ENCODE results near the gene CSTPP1. TPM values are rescaled to one million over a fixed set of nuclear protein-coding genes. Genes with fewer than 3 reads are reported as not detected.

Gene CSTPP1
- polyA plus RNA-seq, 1 donor from 2014 or later: 46.4 TPM

GRCh38 chr11:47014097-47014496, 77.5 kb downstream of the CSTPP1 start:
- no peak for TF ChIP-seq SMC3 (conservative IDR thresholded peaks at IDR 0.05; ENCODE audit: poor library complexity)
- TF ChIP-seq TAF1 (IDR thresholded peaks at IDR 0.05; ENCODE audit: low read depth): no peak
- TF ChIP-seq RAD21 (conservative IDR thresholded peaks at IDR 0.05): no peak
- Histone ChIP-seq H3K4me3 (ENCODE audit: low read length) (no peak overlapping the region), H3K27me3 (ENCODE audit: insufficient read depth, low read depth, low read length) (no peaks in the 10 kb centered on the region), H3K4me2 (ENCODE audit: low read length) (no peak overlapping the region), H3K36me3 (ENCODE audit: insufficient read depth, low read length) (no peaks in the 10 kb centered on the region), H3K9ac (ENCODE audit: low read length) (no peak overlapping the region), H3F3A (ENCODE audit: insufficient read depth, low read length, poor library complexity, severe bottlenecking) (no peaks in the 10 kb centered on the region), H3K9me3 (ENCODE audit: low read length) (no peaks in the 10 kb centered on the region), H3K9me2 (ENCODE audit: insufficient read depth, low read length) (no peaks in the 10 kb centered on the region), H2AFZ (ENCODE audit: low read depth, low read length) (no peak overlapping the region), H3K27ac (ENCODE audit: low read length) (no peak overlapping the region), H3K79me2 (replicated peaks; ENCODE audit: insufficient read depth, low read length) (no peaks in the 10 kb centered on the region), H4K20me1 (ENCODE audit: insufficient read depth) (no peaks in the 10 kb centered on the region)

GRCh38 chr11:47018637-47019036, 82.1 kb downstream of the CSTPP1 start:
- Histone ChIP-seq H3K27me3 (ENCODE audit: insufficient read depth, low read depth, low read length) (no peaks in the 10 kb centered on the region), H3K36me3 (ENCODE audit: insufficient read depth, low read length) (no peaks in the 10 kb centered on the region), H3K27ac (ENCODE audit: low read length) (no peak overlapping the region), H3K9me2 (ENCODE audit: insufficient read depth, low read length) (no peaks in the 10 kb centered on the region), H3K4me2 (ENCODE audit: low read length) (no peak overlapping the region), H4K20me1 (ENCODE audit: insufficient read depth) (no peaks in the 10 kb centered on the region), H2AFZ (ENCODE audit: low read depth, low read length) (no peak overlapping the region), H3F3A (ENCODE audit: insufficient read depth, low read length, poor library complexity, severe bottlenecking) (no peaks in the 10 kb centered on the region), H3K9ac (ENCODE audit: low read length) (no peak overlapping the region), H3K4me3 (ENCODE audit: low read length) (no peak overlapping the region), H3K79me2 (replicated peaks; ENCODE audit: insufficient read depth, low read length) (no peaks in the 10 kb centered on the region), H3K9me3 (ENCODE audit: low read length) (no peaks in the 10 kb centered on the region)
- TF ChIP-seq MXI1 (conservative IDR thresholded peaks at IDR 0.05; ENCODE audit: poor library complexity, severe bottlenecking): no peak
- no peak for TF ChIP-seq REST (IDR thresholded peaks at IDR 0.05; ENCODE audit: borderline replicate concordance)
- no peak for TF ChIP-seq EP300 (conservative IDR thresholded peaks at IDR 0.05; ENCODE audit: poor library complexity, severe bottlenecking)
- TF ChIP-seq POLR2AphosphoS5 (IDR thresholded peaks at IDR 0.05): no peak
- no peak for TF ChIP-seq TAF1 (IDR thresholded peaks at IDR 0.05; ENCODE audit: low read depth)
- no peak for TF ChIP-seq RAD21 (conservative IDR thresholded peaks at IDR 0.05)
- no peak for TF ChIP-seq EZH2 (IDR thresholded peaks at IDR 0.05; ENCODE audit: borderline replicate concordance, insufficient read depth, low read length, poor library complexity, severe bottlenecking)

DNA sequence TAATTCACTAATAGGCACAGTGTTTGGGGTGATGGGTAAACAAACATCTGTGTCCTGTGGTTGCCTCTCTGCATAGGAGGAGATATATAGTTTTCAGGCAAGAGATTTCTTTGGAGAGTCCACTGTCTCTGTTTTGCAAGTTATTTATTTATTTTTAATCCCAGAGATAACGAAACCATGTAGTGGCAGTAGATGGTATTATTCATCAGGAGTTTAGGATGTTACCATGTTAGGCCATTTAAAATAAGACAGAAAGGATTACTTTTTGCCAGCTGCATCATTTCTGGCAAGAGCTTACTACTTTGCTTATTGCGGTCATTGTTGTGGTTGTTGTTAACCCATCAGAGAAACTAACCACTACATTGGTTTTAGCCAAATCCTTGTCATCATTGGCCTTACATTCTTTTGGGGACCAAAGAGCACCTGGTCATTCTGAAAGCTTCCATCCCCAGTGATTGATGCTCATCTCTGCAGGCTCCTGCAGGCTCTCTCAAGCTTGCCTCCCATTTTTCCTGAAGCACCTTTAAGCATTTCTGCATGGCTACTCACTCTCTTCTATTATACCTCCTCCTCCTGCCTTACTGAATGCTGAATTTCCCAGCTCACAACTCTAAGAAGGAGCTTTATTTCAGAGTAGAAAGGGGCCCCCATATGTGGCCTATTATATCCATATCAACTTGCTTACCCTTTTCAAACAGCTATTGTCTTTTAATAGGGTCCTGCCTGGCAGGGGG, 84.4 kb downstream of the CSTPP1 start:
- no peak overlapping the region for H3K27ac ChIP-seq (ENCODE audit: low read length)
- H3K36me3 ChIP-seq (ENCODE audit: insufficient read depth, low read length): no peaks in the 10 kb centered on the region
- H3F3A ChIP-seq (ENCODE audit: insufficient read depth, low read length, poor library complexity, severe bottlenecking): no peaks in the 10 kb centered on the region
- no peak for TF ChIP-seq MXI1 (conservative IDR thresholded peaks at IDR 0.05; ENCODE audit: poor library complexity, severe bottlenecking)
- TF ChIP-seq SMC3 (conservative IDR thresholded peaks at IDR 0.05; ENCODE audit: poor library complexity): no peak
- TF ChIP-seq EZH2 (IDR thresholded peaks at IDR 0.05; ENCODE audit: borderline replicate concordance, insufficient read depth, low read length, poor library complexity, severe bottlenecking): no peak
- no peak for TF ChIP-seq CTCF (IDR thresholded peaks at IDR 0.05; ENCODE audit: poor library complexity, severe bottlenecking)
- no peak for TF ChIP-seq EP300 (conservative IDR thresholded peaks at IDR 0.05; ENCODE audit: poor library complexity, severe bottlenecking)
- no peak for TF ChIP-seq REST (IDR thresholded peaks at IDR 0.05; ENCODE audit: borderline replicate concordance)
- TF ChIP-seq POLR2AphosphoS5 (IDR thresholded peaks at IDR 0.05): no peak
- no peak for TF ChIP-seq TAF1 (IDR thresholded peaks at IDR 0.05; ENCODE audit: low read depth)
- TF ChIP-seq RAD21 (conservative IDR thresholded peaks at IDR 0.05): no peak
- no peak overlapping the region for H3K4me2 ChIP-seq (ENCODE audit: low read length)
- no peak overlapping the region for H3K4me3 ChIP-seq (ENCODE audit: low read length)
- H2AFZ ChIP-seq (ENCODE audit: low read depth, low read length): no peak overlapping the region
- peaks cover 10% of the 10 kb centered on the region for H3K27me3 ChIP-seq (ENCODE audit: insufficient read depth, low read depth, low read length)
- H4K20me1 ChIP-seq (ENCODE audit: insufficient read depth): no peaks in the 10 kb centered on the region
- no peaks in the 10 kb centered on the region for H3K9me2 ChIP-seq (ENCODE audit: insufficient read depth, low read length)
- no peaks in the 10 kb centered on the region for H3K79me2 ChIP-seq (replicated peaks; ENCODE audit: insufficient read depth, low read length)
- no peaks in the 10 kb centered on the region for H3K9me3 ChIP-seq (ENCODE audit: low read length)
- H3K9ac ChIP-seq (ENCODE audit: low read length): no peak overlapping the region
